RPMI8226 (cell line): ENCODE data around the gene BIRC3.
"Not testable (repeated sequence)": the region's sequence is repeated elsewhere in the genome, so short reads cannot be mapped to it uniquely, and the experiment has no call there.

Experiments
- DNase-seq: peaks from one replicate; pipeline ENCODE4 v3.0.0-alpha.2; 2015

The BIRC3 gene

GRCh38 chr11:102330231-102330630 lies 12.9 kb downstream of the BIRC3 start:
- no peak for DNase-seq

GRCh38 chr11:102331341-102331740 lies 14.1 kb downstream of the BIRC3 start:
- no peak for DNase-seq

GRCh38 chr11:102332611-102332994 lies 15.3 kb downstream of the BIRC3 start:
- DNase-seq = no peak

GRCh38 chr11:102338479-102339010 lies 21.3 kb downstream of the BIRC3 start:
- DNase-seq = no peak

GRCh38 chr11:102341311-102341710 lies 24.0 kb downstream of the BIRC3 start:
- not testable (repeated sequence) for DNase-seq

- peak; percentile 87 for DNase-seq
These were observed 24.6 kb downstream of the BIRC3 start for GRCh38 chr11:102341844-102342318.

GRCh38 chr11:102343809-102344208 lies 26.5 kb downstream of the BIRC3 start:
- DNase-seq = no peak

GRCh38 chr11:102345904-102346303 lies 28.6 kb downstream of the BIRC3 start:
- DNase-seq = no peak

- no peak for DNase-seq
These were observed 29.1 kb downstream of the BIRC3 start for GRCh38 chr11:102346456-102346747.

- DNase-seq = peak; percentile 96
These were observed 29.6 kb downstream of the BIRC3 start, which contains the start of gene BIRC2 for GRCh38 chr11:102346748-102347461. BIRC2 (plus strand) TSS chr11:102347214; CDS start chr11:102349855, 2,641 bp downstream.

GRCh38 chr11:102347462-102348370 lies 30.4 kb downstream of the BIRC3 start:
- peak; percentile 56 for DNase-seq

- no peak for DNase-seq
These were observed 39.8 kb downstream of the BIRC3 start for GRCh38 chr11:102357116-102357515.

- DNase-seq = no peak
These were observed 42.1 kb downstream of the BIRC3 start for GRCh38 chr11:102359372-102359771.

GRCh38 chr11:102360681-102361080 lies 43.4 kb downstream of the BIRC3 start:
- DNase-seq = no peak

- no peak for DNase-seq
These were observed 44.1 kb downstream of the BIRC3 start for GRCh38 chr11:102361086-102362031.

GRCh38 chr11:102364991-102365390 lies 47.7 kb downstream of the BIRC3 start:
- no peak for DNase-seq

GRCh38 chr11:102367364-102367763 lies 50.1 kb downstream of the BIRC3 start:
- no peak for DNase-seq

- no peak for DNase-seq
These were observed 51.2 kb downstream of the BIRC3 start for GRCh38 chr11:102368472-102368871.

- not testable (repeated sequence) for DNase-seq
These were observed 57.5 kb downstream of the BIRC3 start for GRCh38 chr11:102374633-102375424.

GRCh38 chr11:102375720-102376399 lies 58.6 kb downstream of the BIRC3 start:
- no peak for DNase-seq

GRCh38 chr11:102377891-102378290 lies 60.6 kb downstream of the BIRC3 start:
- DNase-seq = no peak
